Stimulated activated naive CD8-positive, alpha-beta T cell treated with anti-CD3 and anti-CD28 coated beads, Interleukin-15, Interleukin-2, amounts not matched to agents 100 ng/mL and 50 ng/mL, for 24 hours (primary cell): ENCODE results near the gene NUDT21.
A peak's percentile ranks its signal among the peaks of the same experiment; 100 is the strongest.

Experiments used
- H3K27ac Mint-ChIP-seq: one replicate; pipeline ENCODE4 v1.8.0; 2021; ENCODE audit warnings: mild to moderate bottlenecking, mixed read lengths
- H3K27me3 Mint-ChIP-seq: one replicate; pipeline ENCODE4 v1.8.0; 2021; ENCODE audit warnings: mixed read lengths
- H3K36me3 Mint-ChIP-seq: one replicate; pipeline ENCODE4 v1.8.0; 2021; ENCODE audit warnings: low read depth, mixed read lengths
- H3K4me1 Mint-ChIP-seq: one replicate; pipeline ENCODE4 v1.8.0; 2021; ENCODE audit warnings: low read depth, mixed read lengths
- H3K4me3 Mint-ChIP-seq: one replicate; pipeline ENCODE4 v1.8.0; 2021; ENCODE audit warnings: mild to moderate bottlenecking, mixed read lengths
- H3K9me3 Mint-ChIP-seq: one replicate; pipeline ENCODE4 v1.8.0; 2021; ENCODE audit warnings: mixed read lengths

Gene NUDT21

DNA sequence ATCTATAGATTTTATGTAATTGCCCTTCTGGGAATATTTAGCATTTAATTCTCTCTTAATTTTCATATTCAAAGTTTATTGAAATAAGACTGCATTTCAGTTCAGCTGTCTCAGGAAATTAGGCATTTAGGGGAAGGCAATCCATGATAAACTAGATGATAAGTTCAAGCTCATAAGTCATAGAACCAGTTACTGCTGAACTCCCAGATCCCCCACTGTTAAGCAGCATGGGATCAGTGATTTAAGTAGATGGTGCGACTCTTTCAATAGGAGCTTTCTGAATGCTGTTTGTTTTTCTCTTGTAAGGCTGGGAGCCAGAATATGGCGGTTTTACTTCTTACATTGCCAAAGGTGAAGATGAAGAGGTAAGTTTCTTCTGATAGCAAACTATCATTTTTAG lies 24.1 kb upstream of the NUDT21 start:
- Mint-ChIP-seq H3K4me3 (no peak overlapping the region), H3K27ac (no peak overlapping the region), H3K4me1 (peaks cover 26% of the 10 kb centered on the region), H3K9me3 (no peaks in the 10 kb centered on the region), H3K36me3 (peaks cover 85% of the 10 kb centered on the region), H3K27me3 (no peaks in the 10 kb centered on the region)

DNA sequence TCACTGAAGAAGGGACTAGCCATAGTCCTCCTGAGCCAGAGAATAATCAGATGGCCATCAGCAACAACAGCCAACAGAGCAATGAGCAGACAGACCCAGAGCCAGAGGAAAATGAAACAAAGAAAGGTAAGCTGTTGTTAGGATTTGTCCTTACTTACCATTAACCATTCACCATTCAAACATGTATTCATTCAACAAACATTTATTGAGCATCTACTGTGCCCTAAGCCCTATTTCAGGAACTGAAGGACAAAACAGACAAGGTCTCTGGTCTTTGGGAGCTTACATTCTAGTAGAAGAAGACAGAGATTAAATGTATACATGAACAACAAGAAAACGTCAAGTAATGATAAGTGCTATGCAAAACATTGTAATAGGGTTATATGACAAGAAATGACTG lies 19.5 kb upstream of the NUDT21 start:
- H3K27me3 Mint-ChIP-seq: no peaks in the 10 kb centered on the region
- H3K4me1 Mint-ChIP-seq: no peaks in the 10 kb centered on the region
- H3K36me3 Mint-ChIP-seq: peaks cover 85% of the 10 kb centered on the region
- no peaks in the 10 kb centered on the region for H3K9me3 Mint-ChIP-seq
- no peak overlapping the region for H3K4me3 Mint-ChIP-seq
- no peak overlapping the region for H3K27ac Mint-ChIP-seq

DNA sequence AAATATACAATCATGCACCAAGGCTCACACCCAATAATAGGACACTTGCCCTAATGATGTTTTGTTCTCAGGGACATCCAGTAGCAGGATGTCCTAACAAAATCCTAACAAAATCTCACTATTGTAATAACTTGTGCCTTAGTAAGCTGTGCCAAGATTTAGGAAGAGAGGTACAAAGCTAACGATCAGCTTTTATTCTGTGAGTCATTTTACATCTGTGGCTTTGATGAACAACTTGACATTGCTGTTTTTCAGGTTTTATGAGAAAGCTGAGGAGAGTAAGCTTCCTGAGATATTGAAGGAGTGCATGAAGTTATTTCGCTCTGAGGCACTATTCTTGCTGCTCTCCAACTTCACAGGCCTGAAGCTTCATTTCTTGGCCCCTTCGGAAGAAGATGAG lies 19.1 kb upstream of the NUDT21 start:
- Mint-ChIP-seq H3K4me3 (no peak overlapping the region), H3K4me1 (no peaks in the 10 kb centered on the region), H3K36me3 (peaks cover 85% of the 10 kb centered on the region), H3K9me3 (no peaks in the 10 kb centered on the region), H3K27ac (no peak overlapping the region), H3K27me3 (no peaks in the 10 kb centered on the region)

DNA sequence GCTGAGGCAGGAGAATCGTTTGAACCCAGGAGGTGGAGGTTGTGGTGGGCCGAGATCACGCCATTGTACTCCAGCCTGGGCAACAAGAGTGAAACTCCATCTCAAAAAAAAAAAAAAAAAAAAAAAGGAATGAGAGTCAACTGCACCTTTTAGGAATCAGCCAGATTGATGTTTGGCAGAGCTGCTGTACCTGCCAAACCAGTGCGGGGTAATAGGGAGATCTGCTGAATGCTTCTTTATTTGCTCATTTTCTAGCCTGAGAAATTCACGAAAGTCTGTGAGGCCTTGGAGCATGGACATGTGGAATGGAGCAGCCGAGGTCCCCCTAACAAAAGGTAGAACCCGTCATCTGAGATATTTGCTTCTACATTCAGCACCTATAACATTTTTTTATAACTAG lies 18.6 kb upstream of the NUDT21 start:
- Mint-ChIP-seq H3K27ac (no peak overlapping the region), H3K36me3 (peaks cover 81% of the 10 kb centered on the region)

DNA sequence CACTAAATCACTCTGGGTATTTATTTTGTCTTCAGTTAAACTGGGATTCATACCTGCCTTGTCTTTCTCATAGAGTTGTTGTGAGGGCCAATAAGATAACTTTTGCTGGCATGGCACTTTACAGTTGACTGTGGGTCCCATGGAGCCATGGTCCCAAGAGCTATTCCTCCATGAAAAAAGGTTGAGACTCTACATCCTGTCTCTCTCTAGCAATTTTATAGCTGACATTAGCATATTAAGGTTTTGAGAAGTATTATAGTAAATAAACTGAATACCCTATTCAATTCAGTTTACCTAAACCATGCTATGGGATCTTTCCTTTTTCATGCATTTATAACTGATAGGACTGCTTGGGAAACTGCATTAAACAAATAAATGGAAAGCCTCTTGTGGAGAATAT lies 17.7 kb upstream of the NUDT21 start:
- H3K36me3 Mint-ChIP-seq: peaks cover 88% of the 10 kb centered on the region
- no peaks in the 10 kb centered on the region for H3K9me3 Mint-ChIP-seq
- H3K4me3 Mint-ChIP-seq: no peak overlapping the region
- no peaks in the 10 kb centered on the region for H3K4me1 Mint-ChIP-seq
- no peaks in the 10 kb centered on the region for H3K27me3 Mint-ChIP-seq
- no peak overlapping the region for H3K27ac Mint-ChIP-seq

More for the DNA sequence above, 18.6 kb upstream of the NUDT21 start:
- H3K4me1 Mint-ChIP-seq: no peaks in the 10 kb centered on the region
- H3K4me3 Mint-ChIP-seq: no peak overlapping the region
- H3K9me3 Mint-ChIP-seq: no peaks in the 10 kb centered on the region
- H3K27me3 Mint-ChIP-seq: no peaks in the 10 kb centered on the region

DNA sequence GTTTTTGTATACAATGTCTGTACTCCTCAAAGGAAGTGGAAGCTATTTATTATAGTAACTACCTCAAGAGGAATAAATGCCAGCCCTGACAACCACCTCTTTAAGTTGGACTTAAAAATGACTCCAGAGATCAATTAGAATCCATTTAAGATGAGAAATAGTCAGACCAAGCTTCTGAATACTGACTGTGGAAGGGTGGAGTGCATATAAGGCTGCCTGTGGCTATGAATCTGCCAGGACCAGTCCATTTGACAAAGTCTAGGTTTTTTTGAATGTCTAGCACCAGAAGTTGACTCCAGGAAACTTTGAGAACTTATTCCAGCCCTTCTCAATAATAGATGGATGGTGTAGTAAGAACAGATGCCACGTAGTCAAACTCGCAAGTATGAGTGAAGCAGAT lies 15.2 kb upstream of the NUDT21 start:
- Mint-ChIP-seq H3K4me1 (no peaks in the 10 kb centered on the region), H3K27me3 (no peaks in the 10 kb centered on the region), H3K36me3 (peaks cover 82% of the 10 kb centered on the region), H3K9me3 (no peaks in the 10 kb centered on the region), H3K4me3 (no peak overlapping the region), H3K27ac (no peak overlapping the region)

DNA sequence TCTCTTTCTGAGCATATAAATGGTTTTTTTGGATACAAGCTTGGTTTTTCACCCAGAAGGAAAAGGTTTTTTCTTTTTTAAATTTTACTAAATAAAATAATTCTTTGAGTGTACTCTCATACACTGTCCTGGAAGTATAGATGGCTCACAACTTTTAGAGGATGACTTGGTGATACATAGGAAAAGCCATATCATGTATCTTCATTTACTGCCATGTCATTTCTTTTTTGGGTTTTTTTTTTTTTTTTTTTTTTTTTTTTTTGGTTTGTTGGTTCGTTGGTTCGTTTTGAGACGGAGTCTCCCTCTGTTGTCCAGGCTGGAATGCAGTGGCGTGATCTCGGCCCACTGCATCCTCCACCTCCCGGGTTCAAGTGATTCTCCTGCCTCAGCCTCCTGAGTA lies 12.0 kb upstream of the NUDT21 start:
- no peaks in the 10 kb centered on the region for H3K9me3 Mint-ChIP-seq
- no peaks in the 10 kb centered on the region for H3K4me1 Mint-ChIP-seq
- H3K4me3 Mint-ChIP-seq: no peak overlapping the region
- no peaks in the 10 kb centered on the region for H3K27me3 Mint-ChIP-seq
- H3K36me3 Mint-ChIP-seq: peaks cover 76% of the 10 kb centered on the region
- H3K27ac Mint-ChIP-seq: no peak overlapping the region

DNA sequence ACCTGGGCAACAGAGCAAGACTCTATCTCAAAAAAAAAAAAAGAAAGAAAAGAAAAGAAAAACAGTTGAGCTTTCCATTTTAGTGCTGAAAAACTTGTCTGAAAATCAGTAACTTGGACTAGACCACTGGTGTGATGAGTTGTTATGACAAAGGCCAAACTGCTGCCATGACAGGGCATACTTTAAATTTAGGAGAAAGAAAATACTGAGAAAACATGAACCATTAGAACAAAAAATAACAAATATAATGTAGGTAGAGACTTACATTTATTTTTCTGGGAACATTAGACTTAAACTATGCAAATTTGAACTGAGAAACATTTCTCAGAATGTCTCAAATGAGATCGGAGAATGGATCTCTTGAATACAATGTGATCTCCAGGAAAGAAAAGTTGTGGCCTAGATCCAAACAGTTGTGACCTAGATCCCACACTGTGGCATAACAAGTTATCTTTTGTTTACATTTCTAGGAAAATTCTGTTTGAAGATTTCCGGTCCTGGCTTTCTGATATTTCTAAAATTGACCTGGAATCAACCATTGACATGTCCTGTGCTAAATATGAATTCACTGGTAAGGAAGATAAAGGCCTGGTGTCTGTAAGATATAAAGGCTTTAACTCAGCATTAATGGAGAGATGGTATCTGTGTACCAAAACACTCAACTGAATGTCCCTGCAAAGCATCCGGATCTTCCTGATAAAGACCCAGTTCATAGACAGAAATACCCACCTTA lies 11.1 kb upstream of the NUDT21 start:
- Mint-ChIP-seq H3K4me3 (no peak overlapping the region), H3K27ac (no peak overlapping the region), H3K27me3 (no peaks in the 10 kb centered on the region), H3K9me3 (no peaks in the 10 kb centered on the region), H3K36me3 (peaks cover 76% of the 10 kb centered on the region), H3K4me1 (no peaks in the 10 kb centered on the region)

DNA sequence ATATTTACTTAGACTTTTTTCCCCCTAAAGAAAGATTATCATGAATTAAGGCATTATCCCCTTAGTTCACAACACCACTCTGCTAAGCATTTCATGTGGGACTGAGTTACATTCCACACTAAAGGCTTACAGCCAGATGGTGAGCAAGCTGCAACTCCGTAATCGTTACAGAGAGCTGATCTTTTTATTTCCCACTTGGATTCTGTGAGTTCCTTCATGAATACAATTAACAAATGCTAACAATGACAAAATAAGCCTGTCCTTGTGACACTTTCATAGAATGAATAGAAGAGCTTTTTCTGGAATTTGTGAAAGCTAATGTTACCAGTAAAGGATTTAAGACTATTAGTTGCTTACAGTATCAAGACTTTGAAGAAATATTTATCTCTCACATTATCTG lies 9.0 kb upstream of the NUDT21 start:
- Mint-ChIP-seq H3K27me3 (no peaks in the 10 kb centered on the region), H3K27ac (no peak overlapping the region), H3K4me1 (no peaks in the 10 kb centered on the region), H3K36me3 (peaks cover 75% of the 10 kb centered on the region), H3K4me3 (no peak overlapping the region), H3K9me3 (no peaks in the 10 kb centered on the region)

DNA sequence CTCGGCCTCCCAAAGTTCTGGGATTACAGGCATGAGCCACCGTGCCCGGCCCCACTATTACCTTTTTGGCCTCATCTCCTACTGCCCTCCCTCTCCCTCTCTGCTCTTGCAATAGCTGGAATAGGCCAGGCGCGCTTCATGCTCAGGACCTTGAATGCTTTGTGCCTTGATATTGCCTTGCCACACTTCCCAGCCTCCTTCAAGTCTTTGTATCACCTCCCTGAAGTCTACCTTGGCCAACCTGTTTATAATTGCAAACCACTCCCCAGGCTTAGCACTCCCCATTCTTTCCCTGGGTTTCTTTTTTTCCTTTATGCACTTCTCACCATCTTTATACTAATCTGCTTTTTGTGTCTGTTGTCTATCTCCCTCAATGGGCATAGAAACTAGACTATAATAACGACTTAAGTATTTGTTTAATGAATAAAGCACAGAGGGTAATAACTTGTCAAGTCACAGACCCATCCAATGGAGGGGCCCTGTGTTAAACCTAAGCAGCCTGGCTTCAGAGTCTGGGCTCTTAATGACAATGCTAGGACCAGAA lies 6.9 kb upstream of the NUDT21 start:
- no peaks in the 10 kb centered on the region for H3K27me3 Mint-ChIP-seq
- no peak overlapping the region for H3K4me3 Mint-ChIP-seq
- no peaks in the 10 kb centered on the region for H3K9me3 Mint-ChIP-seq
- peaks cover 6% of the 10 kb centered on the region for H3K4me1 Mint-ChIP-seq
- no peak overlapping the region for H3K27ac Mint-ChIP-seq
- H3K36me3 Mint-ChIP-seq: peaks cover 72% of the 10 kb centered on the region

DNA sequence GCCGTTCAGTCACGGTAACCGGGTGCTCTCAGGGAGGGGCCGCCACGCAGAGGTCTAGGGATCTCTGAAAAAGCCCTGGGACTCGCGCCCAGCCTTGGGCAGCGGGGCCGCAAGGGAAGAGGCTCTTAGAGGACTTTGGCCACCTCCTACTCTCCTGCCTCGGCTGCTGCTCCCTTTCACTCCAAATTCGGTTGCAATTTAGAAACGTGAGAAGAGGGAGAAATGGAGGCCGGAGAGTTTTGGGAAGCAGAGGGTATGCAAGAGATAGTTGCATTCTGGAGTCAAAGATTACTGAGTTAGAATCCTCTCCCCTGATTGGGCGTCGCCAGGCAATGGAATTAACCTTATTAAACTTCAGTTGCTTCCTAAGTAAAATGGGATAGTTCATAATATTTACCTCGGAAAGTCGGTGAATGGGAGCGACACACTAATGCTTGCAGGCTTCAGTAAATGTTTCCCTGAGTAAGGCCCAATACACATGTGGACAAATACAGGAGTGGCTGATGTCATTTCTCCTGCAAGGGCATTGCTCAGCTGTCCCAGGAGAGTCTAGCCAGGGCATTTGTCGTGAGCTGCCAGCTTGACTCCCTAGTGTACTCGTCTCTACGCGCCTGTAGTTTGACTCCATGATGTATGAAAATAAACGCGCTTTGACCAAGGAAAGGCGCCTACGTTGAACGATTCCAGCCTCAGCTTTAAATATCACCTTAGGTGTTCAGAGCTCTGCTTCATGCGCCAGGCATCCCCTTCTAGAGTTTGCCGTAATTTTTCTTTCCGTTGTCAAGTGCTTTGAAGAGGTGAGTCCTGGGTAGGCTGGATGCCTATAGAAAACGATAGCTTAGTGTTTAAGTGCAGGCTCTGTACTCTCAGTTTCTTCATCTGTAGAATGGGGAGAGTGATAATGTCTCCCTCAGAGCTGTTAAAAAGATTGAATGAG lies 889 bp upstream of the NUDT21 start:
- peaks cover 45% of the 10 kb centered on the region for H3K36me3 Mint-ChIP-seq
- H3K9me3 Mint-ChIP-seq: no peaks in the 10 kb centered on the region
- peaks cover 49% of the 10 kb centered on the region for H3K4me1 Mint-ChIP-seq
- no peaks in the 10 kb centered on the region for H3K27me3 Mint-ChIP-seq
- H3K4me3 Mint-ChIP-seq: peak overlapping the region; percentile 94
- H3K27ac Mint-ChIP-seq: peak overlapping the region; percentile 91

DNA sequence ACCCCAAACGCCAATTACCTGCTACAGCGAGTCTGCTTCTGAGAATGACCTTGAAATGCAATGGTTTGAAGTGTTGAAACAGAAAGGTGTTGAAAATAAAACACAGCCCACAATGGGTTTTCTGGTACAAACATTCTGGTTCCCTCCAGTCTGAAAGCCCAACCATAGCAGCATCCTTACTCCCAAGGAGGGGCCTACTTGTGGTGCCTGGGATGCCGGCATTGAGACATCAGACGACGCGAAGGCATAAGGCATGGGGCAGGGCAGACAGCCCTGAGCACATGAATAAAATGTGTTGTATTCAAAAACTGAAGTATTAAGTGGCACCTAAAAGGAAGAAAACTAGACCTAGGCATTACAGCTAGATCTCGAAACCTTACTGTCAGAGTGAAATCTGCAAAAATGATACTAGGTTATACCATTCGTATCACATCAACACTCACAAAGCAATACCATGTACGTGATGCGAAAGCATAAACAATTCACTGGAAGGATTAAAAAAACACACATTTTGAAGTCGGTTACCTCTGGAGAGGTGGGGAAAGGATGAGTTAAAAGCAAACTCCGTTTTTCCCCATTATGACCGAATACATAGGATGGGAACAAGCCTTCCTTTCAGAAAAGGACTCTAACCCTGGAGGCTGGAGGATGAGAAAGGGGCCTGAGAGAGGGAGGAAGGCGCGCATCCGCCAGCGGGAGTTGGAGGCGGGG lies 702 bp downstream of the NUDT21 start:
- Mint-ChIP-seq H3K9me3 (no peaks in the 10 kb centered on the region), H3K4me1 (peaks cover 51% of the 10 kb centered on the region)

DNA sequence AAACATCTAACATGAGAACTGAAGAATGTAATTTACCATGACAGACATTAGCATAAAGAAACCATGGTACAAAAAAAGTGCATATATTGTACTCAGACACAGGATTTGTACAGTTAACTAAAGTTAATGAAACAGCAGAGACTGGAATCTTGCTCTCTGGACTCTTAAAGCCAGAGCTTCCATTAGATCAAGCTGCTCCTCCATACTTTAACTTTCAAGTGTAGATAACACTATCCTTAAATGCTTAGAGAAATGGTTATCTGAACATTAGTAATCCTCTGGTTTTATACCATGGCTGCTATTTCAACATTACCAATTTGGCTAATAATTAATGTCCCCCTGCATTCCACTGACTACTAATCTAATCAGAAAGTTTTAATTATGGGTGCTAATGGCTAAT lies 3.1 kb downstream of the NUDT21 start:
- Mint-ChIP-seq H3K9me3 (no peaks in the 10 kb centered on the region), H3K27ac (peak overlapping the region; percentile 84), H3K27me3 (no peaks in the 10 kb centered on the region), H3K36me3 (peaks cover 41% of the 10 kb centered on the region), H3K4me3 (peak overlapping the region; percentile 58), H3K4me1 (peaks cover 45% of the 10 kb centered on the region)

More for the DNA sequence above, 702 bp downstream of the NUDT21 start:
- peak overlapping the region; percentile 96 for H3K27ac Mint-ChIP-seq
- H3K4me3 Mint-ChIP-seq: peak overlapping the region; percentile 94
- H3K27me3 Mint-ChIP-seq: no peaks in the 10 kb centered on the region
- H3K36me3 Mint-ChIP-seq: peaks cover 41% of the 10 kb centered on the region

DNA sequence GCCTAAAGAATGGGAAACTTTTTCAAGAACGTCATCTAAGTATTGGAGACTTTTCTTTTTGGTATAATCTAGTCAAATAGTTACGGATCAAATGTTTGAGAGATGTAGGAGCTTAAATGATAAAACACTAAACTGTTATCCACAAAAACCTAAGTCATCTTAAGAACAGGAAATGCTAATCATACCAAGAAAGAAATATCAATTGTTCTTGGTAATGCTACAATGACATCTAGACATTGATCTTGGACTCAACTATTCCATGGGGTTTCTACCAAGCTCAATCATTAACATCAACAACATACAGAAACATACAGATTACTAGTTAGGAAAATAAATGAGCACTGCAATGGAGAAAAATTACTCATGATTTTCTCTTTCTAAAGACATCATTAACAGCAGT lies 3.8 kb downstream of the NUDT21 start:
- Mint-ChIP-seq H3K36me3 (peaks cover 41% of the 10 kb centered on the region), H3K4me3 (peak overlapping the region; percentile 42), H3K27me3 (no peaks in the 10 kb centered on the region), H3K9me3 (no peaks in the 10 kb centered on the region), H3K27ac (peak overlapping the region; percentile 84), H3K4me1 (peaks cover 37% of the 10 kb centered on the region)

DNA sequence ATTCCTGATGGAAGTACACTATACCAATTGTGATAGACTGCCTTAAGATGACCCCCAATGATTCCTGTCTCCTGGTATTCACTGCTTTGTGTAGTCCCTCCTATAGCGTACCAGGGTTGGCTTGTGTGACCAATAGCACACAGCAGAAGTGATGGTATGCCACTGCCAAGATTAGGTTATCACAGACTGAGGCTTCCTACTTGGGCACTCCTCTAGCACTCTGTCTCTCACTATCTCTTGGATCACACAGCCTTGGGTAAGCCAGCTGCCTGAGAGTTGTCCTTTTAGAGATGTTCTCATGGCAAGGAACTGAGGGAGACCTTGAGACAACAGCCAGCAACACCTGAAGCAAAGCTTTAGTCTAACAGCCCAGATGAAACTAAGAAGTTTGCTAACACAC lies 13.1 kb downstream of the NUDT21 start:
- H3K9me3 Mint-ChIP-seq: no peaks in the 10 kb centered on the region

More for the DNA sequence above, 13.1 kb downstream of the NUDT21 start:
- Mint-ChIP-seq H3K4me1 (no peaks in the 10 kb centered on the region), H3K27me3 (no peaks in the 10 kb centered on the region), H3K27ac (no peak overlapping the region), H3K4me3 (no peak overlapping the region), H3K36me3 (peaks cover 71% of the 10 kb centered on the region)
